HG03095 (cell line): Measurements from ENCODE around the gene NOC4L.
"Not testable (repeated sequence)": the region's sequence is repeated elsewhere in the genome, so short reads cannot be mapped to it uniquely, and the experiment has no call there.

Experiments used
- ATAC-seq: cut with Tn5 transposase; IDR thresholded peaks from one replicate; pipeline ENCODE4 v1.9.1; 2021; ENCODE audit warnings: moderate library complexity; ENCODE audit not compliant: unreplicated experiment

NOC4L gene

GRCh38 chr12:132180648-132181546 is 36.6 kb downstream of the NOC4L start:
- no peak for ATAC-seq

DNA sequence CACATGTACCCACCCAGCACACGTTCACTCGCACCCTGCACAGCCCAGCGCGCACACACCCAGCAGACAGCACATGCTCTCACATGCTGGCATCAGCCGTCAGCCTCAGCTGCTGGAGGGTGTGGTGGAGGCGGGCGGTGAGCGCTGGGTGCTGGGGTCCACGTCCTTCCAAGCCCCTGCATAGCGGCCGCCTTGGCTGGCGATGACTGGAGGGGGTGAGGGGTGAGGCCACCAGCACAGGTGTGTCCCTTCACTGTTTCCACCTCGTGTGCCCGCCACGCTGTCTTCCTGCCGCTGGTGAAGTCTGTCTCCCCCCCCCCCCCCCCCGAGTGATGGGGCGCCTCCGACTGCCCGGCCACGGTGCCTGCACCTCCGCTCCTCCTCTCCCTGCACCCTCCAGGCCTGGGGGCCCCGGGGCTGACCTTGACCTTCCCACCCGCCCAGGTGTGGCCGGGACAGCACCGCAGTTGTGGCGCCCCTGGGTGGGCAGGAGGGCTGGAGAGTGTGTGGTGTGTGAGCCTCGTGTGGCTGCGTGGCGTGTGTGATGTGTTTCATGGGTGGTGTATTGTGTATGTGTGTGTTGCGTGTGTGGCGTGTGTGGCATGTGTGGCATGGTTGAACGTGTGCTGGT is 37.4 kb downstream of the NOC4L start:
- no peak for ATAC-seq

DNA sequence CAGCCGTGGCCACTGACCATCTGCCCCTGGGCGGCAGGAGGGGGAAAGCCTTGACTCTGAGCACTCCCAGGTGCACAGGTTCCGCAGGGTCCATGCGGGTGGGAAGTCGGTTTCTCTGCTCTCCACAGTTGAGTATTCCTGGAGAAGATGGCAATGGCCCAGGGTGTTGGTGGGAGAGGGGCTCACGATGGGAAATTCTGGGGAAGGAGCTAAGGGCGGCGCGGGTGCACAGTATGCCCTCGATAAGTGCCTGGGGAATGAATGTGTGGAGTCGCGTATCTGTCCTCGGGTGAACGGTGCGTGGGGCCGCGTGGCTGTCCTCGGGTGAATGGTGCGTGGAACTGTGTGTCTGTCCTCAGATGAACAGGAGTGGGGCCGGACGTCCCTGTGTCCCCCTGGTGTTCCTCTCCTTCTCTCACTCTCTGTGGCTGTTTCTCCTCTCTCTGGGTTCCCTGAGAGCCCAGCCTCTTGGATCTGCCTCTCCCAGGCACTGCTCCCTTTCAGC is 38.0 kb downstream of the NOC4L start:
- no peak for ATAC-seq

GRCh38 chr12:132182711-132183365 is 38.6 kb downstream of the NOC4L start:
- ATAC-seq: no peak

DNA sequence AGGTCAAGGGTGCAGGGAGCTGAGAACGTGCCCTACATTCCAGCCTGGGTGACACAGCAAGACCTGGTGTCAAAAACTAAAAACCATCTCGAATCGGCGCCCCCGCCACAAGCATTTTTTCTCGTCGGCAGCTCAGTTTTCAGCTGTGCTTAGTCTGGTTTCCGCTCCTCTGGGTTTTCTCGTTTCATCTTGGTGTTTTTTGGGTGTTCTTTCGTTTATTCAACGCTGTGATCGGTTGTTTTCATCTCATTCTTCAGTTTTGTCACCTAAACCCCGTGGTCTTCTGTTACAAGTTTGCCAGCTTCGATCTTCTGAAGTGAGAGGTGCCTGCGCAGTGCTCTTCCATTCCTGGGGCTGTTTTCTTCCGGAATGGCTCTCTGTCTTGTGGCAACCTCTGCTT is 41.4 kb downstream of the NOC4L start:
- no peak for ATAC-seq

DNA sequence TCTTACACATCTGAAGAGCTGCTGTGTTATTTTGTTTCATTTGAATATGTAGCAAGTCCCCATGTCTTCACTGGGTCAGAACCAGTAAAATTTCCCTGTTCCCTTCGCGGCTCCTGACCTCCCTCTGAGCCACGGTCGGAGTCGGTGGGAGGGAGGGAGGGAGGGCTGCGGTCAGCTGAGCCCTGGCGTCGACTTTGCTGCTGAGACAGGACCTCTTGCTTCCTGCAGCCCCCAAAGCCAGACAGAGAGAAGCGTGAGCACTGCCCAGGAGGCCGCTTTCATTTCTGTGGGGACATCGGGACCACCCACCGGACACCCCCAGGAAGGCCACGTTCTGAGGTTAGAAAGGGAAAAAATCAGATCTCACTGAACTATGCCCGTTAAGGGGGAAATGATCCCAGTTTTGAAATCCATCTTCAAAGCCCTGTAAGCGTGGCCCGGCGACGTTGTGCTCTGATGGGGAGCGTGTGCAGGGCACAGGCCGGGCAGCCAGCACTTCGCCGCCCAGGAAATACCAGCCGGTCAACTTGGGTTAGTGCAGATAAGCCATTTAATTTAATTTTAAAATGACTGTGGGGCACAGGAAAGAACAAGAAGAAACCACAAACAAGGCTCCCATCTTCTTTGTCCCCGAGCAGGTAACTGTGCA is 42.1 kb downstream of the NOC4L start:
- ATAC-seq: no peak

DNA sequence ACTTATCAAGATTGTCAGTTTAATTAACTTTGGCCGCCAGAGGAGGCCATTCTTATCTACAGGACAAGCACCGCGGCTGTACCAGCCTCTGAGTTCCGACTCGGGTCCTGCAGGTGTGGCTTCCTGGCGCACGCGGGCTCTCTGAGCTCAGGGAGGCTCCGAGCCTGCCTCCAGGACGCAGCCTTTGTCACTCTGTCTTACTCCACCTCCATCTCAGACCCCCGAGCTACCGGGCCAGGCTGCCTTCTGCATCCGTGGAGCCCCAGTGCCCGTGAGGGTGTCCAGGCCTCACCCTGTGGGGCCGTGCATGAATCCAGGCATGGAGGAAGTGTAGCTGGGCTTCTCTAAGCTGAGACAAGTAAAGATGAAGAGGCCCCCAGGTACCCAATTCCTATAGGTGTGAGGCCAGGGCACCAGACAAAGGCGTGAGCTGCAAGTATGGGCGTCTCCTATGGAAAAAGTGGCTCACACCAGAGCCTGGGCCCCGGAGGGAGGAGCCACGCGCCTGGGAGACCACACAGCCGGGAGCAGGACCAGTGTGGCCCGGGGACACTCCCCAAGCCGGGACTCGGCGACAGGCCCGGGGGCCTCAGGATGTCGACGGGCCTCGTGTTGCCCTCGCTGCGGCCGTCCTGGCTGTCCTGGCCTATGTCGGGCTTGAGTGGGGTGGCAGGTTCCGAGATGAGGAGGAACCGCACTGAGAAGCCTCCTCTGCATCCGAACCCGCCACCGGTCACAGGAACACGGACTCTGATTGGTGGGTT is 42.8 kb downstream of the NOC4L start:
- ATAC-seq: no peak

DNA sequence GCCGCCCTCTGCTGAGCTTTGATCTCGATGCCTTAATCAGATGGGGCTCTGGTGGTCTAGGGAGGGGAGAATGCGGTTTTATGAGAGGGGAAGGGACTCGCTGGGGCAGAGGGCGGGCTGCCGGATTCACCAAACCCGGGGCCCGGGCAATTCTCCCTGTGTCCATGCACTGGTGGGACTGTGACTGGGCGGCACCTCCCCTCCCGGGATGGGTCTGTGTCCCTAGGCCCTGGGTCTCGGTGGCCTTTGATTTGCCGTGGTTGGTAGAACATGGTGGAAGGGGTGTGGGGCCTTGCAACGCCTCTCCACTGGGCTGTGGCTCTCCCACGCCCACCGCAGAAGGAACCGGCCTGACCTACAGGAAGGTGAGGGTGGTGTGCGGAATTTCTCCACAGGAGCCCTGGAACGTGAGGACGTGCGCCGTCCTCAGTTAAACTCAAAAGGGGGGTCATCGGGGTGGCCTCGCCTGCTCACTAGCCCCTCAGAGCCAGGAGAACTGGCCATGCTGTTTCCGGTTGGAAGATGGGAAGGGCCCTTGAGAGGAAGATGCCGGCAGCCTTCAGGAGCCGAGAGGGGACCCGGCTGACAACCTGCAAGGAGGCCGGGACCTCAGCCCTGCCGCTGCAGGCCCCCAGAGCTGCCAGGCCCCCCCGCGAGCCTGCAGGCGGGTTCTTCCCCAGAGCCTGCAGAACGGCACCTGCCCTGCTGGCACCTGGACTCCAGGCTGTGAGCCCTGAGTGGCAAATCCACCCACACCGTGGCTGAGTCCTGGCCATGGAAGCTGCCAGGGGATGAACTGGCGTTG is 43.6 kb downstream of the NOC4L start:
- ATAC-seq: no peak

DNA sequence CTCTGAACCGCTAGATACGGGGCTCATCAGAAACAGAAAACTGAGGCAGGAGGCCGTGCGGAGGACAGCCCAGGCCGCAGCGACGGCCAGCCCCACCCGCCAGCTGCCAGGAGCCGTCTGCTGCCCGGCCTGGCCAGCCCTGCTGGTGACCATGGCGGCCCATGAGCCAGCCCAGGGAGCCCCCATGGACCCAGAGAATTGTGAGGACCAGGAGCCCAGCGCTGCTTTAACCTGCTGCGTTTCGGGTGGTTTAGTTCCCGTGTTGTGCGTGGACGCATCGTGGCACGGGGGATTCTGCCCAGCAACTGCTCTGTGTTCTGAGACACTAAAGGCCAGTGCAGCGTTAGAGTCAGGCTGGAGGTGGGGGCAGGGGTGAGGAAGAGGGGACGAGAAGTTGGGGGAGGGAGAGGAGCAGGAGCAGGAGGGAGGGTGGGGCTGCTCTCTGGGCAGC is 44.2 kb downstream of the NOC4L start:
- no peak for ATAC-seq

DNA sequence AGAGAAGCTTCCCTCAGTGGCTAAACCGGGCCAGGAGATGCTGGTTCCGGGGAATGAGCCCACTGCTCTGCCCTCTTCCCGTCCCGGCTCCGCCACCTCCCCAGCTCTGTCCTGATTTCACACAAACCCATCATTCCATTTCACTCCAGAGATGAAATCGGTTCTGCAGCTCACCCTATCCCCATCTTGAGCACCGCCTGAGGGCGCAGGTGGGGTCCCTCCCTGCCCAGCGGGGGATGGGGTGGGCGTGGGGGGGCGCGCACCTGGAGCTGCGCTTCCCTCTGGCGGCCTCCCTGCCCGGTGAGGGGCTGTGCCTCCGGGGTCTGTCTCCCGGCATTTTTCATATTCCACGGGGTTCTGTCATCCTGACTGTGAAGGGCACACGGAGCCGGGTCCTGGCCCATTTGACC is 44.7 kb downstream of the NOC4L start:
- no peak for ATAC-seq

- peak; percentile 94 for ATAC-seq
Observed at GRCh38 chr12:132189378-132190011, 45.2 kb downstream of the NOC4L start.

DNA sequence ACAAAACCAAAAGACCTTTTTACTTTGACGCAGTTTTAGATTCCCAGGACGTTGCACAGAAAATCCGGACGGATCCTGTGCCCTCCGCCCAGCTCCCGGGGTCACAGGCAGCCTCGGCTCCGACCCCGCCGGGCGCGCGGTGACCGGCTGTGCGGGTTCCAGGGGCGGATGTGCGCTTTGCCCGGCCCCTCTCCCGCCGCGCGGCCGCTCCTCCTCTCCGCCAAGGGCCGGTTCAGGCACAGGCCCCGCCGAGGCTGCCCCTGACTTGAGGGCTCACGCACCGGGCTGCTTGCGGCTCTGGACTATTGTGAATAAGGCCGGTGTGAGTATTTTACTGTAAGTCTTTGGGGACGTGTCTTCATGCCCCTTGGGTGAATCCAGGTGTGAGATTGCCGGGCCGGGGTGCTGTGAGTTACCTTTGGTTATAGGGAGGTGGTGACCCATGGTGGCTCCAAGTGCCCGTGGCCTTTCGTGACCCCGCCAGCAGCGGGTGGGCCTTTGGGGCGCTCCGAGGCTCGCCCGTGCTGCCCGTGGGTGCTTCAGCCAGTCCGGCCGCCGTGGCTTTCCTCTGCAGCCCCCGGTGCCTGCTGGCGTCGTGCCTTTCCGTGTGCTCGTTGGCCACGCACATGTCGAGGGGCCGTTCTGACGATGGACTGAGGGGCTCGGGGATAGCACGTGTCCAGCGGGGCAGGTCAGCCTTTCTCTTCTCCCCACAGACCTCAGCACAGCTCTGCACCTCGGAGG is 45.9 kb downstream of the NOC4L start:
- peak; percentile 16 for ATAC-seq

DNA sequence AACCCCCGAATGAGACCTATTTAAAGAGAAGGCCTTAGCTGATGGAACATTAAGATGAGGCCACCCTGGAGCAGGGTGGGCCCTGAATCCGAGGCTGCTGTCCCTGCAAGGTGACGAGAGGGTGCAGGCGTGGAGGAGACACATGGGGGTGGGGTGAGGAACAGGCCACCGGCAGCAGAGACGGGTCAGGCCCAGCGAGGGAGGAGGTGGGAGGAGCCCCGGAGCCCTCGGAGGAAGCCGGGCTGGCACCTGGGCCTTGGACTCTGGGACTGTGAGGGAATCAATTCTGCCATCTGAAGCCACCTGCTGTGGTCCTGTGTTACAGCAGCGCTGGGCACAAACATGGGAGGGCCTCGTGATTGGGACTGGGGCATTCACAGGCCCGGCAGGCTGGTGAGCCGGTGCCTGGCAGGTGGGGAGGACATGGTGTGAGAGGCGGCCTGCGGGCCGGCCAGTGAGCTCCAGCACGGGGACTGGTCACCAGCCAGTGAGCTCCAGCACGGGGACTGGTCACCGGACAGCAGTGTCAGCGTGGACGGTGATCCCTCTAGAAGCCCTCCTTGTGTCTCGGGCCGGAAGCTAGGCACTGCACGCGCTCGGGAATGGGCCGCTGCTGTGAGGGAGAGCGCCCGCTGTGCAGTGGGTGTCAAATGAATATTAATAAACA is 46.7 kb downstream of the NOC4L start:
- no peak for ATAC-seq

- ATAC-seq: no peak
Observed at GRCh38 chr12:132191715-132192553, 47.7 kb downstream of the NOC4L start.

DNA sequence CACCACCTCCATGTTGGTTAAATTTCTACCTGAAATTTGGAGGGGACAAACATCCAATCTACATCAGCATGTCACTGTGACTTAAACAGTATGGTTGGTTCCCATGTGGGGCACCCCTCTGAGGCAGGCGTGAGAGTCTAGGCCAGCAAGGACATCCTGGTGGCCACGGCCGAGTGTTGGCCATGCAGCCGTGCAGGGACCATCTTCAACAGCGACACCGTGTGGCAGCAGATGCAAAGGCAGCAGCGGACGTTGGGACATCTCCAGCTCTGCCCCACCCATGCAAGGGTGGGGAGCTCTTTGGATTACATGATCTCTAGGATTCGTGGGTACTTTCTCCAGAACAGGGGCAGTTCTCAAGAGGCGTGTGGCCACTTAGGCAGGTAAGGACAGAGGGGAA is 49.8 kb downstream of the NOC4L start:
- ATAC-seq: no peak

GRCh38 chr12:132194556-132194955 is 50.3 kb downstream of the NOC4L start:
- ATAC-seq: no peak

- not testable (repeated sequence) for ATAC-seq
Observed at GRCh38 chr12:132195242-132195641, 51.0 kb downstream of the NOC4L start.
